HG02840 (cell line): Measurements from ENCODE around the gene DPEP2NB.
"Not testable (repeated sequence)": the region's sequence is repeated elsewhere in the genome, so short reads cannot be mapped to it uniquely, and the experiment has no call there.

Experiments
- ATAC-seq: cut with Tn5 transposase; IDR thresholded peaks from one replicate; pipeline ENCODE4 v1.9.1; 2021; ENCODE audit warnings: mild to moderate bottlenecking, moderate library complexity, moderate number of reproducible peaks; ENCODE audit not compliant: unreplicated experiment, low FRiP score

DPEP2NB gene, protein sequence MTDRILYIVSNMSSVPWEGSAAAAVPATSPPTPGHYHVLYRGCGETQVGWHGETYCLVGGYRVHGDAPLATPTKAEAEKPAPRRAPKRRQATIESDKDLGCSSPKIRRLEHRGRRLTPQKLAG

GRCh38 chr16:68015681-68016080 is at the start of gene DPEP2NB:
Gene DPEP2NB, minus strand, starts transcription at chr16:68015911. Its CDS starts 141 bp downstream, at chr16:68015770.
- no peak for ATAC-seq

- ATAC-seq, result no peak
These were observed 49.2 kb upstream of the DPEP2NB start for GRCh38 chr16:68064791-68065365.

GRCh38 chr16:68062910-68063393 is 47.2 kb upstream of the DPEP2NB start:
- ATAC-seq, result no peak

GRCh38 chr16:68061396-68061795 is 45.7 kb upstream of the DPEP2NB start:
- no peak for ATAC-seq

DNA sequence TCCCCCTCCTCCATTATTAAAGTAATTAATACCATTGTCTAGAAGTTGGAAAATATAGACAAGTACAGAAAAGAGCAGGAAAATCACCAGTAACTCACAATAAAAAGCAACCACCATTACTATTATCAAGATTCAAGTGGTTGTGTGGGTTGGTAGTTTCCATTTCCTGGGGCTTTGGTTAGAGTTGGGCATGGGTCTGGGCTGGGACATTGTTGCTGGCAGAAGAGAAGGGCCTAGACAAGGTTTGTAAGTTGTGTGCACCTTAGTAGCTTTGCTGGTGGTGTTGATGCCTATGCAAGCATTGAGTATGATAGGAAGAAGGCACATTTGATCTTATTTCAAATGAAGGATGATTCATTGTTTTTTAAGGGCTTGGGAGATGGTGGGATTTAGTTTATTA is 44.1 kb upstream of the DPEP2NB start:
- no peak for ATAC-seq

GRCh38 chr16:68055395-68055794 is 39.7 kb upstream of the DPEP2NB start:
- ATAC-seq, result no peak

DNA sequence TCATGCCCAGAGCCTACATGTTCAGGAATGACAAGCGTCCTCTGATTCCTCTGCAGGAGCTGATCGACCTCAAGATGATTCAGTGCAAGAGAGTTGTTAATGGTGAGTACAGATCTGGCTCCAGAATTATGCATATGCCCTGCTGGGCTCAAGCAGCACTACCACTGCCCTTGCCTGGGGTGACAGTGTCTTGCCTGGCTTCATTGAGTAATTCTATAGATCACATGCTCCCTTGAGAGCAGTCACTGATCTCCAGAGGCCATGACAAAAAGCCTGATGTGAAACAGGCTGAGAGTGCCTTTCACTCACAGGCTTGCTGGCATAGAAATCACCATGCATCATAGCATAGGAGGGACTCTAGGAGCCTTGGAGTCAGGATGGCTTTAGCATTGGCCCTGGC is 33.7 kb upstream of the DPEP2NB start:
- no peak for ATAC-seq

GRCh38 chr16:68047987-68048386 is 32.3 kb upstream of the DPEP2NB start:
- ATAC-seq, result no peak

DNA sequence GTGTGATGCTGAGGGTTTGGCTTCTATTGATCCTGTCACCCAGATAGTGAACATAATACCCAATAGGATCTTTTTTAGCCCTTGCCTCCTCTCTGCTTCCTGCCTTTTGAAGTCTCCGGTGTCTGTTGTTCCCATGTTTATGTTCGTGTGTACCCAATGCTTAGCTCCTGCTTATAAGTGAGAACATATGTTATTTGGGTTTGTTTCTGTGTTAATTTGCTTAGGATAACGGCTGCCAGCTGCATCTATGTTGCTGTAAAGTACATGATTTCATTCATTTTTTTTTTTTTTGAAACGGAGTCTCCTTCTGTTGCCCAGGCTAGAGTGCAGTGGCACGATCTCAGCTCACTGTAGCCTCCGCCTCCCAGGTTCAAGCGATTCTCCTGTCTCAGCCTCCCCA is 30.4 kb upstream of the DPEP2NB start:
- ATAC-seq, result no peak

DNA sequence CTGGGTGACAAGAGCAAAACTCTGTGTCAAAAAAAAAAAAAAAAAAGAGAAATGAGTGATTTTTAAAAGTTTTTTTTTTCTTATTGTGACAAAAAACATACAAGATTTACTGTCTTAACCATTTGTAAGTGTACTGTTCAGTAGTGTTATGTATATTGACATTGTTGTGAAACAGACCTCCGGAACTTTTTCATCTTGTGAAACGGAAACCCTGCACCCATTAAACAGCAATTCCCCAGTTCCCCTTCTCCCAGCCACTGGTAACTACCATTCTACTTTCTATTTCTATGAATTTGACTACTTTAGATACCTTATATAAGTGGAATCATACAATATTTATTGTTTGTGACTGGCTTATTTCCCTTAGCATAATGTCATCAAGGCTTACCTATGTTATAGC is 26.1 kb upstream of the DPEP2NB start:
- no peak for ATAC-seq

DNA sequence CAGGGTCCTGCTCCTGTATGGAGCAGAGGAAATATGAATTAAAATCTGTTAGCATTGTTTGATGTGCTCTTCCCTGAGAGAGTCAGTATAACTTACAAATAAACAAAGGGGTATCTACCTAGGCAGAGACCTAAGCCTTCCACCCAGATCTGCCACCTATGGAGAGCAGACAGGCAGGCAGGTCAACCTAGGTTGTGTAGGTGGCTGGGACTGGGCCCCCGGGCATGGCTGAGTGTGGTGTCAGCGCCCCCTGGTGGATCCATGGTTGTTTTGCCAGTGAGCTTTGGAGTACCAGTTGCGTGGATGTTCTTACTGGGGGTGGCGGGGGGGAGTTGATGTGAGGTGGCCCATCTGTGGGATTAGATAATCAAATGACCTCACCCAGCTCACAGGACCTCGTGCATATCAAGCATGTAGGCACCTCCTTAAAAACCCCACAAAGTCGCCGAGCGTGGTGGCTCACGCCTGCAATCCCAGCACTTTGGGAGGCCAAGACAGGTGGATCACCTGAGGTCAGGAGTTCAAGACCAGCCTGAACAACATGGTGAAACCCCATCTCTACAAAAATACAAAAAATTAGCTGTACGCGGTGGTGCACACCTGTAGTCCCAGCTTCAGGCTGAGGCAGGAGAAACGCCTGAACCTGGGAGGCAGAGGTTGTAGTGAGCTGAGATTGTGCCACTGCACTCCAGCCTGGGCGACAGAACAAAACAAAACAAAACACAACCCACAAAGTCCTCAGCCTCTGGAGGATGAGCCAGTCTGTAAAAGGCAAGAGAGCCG is 25.0 kb upstream of the DPEP2NB start:
- no peak for ATAC-seq

DNA sequence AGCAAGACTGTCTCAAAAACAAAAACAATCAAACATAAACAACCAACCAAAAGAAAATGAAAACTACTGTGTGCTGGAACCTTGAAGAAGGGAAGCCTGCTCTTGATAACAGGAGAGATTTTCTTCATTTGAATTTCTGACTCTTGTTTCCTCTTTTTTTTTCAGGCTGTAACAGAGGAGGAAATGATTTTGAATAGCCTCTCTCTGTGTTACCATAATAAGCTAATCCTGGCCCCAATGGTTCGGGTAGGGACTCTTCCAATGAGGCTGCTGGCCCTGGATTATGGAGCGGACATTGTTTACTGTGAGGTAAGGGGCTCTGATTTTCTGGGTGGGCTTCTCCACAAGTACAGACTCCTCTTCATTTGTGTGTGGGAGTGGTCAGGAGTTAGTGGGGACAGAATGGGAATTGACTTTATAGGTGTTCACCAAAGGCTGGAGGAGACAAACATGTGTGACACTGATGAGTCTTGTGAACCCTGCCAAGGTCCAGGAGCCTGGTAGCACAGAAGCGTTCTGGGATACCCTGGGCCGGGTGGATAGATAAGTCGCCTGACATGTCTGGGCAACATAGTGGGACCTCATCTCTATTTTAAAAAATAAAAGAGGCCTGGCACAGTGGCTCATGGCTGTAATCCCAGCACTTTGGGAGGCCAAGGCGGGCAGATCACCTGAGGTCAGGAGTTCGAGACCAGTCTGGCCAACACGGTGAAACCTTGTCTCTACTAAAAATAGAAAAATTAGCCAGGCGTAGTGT is 22.3 kb upstream of the DPEP2NB start:
- ATAC-seq, result no peak

DNA sequence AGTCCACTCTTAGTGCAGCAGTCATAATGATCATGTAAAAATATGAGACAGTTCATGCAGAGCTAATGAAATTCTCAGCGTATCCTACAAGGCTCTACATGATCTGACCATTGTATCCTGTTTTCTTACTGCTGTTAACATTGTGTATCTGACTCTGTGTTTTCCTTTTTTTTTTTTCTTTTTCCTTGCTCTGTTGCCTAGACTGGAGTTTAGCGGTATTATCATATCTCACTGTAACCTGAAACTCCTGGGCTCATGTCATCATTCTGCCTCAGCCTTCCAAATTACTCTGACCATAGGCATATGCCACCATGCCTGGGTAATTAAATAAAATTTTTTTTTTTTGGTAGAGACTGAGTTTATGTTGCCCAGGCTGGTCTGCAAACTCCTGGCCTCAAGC is 19.5 kb upstream of the DPEP2NB start:
- no peak for ATAC-seq

GRCh38 chr16:68033101-68033500 is 17.4 kb upstream of the DPEP2NB start:
- ATAC-seq, result no peak

DNA sequence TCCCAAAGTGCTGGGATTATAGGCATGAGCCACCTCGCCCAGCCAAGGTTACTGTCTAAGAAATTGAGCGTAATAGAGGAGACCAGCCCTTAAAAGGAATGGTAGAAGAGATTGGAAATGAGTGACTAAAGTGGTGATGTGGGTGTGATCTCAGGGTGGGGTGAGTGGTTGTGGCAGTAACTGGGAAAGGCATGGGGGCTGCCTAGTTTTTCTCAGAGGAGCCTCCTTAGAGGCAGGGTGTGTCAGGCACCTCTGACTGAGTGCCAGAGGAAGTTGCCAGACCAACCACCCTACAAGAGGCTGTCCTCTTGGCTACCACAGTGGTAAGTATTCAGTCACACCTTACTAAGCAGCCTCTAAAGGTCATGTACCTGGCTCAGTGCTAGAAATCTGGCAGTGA is 16.2 kb upstream of the DPEP2NB start:
- ATAC-seq, result no peak

DNA sequence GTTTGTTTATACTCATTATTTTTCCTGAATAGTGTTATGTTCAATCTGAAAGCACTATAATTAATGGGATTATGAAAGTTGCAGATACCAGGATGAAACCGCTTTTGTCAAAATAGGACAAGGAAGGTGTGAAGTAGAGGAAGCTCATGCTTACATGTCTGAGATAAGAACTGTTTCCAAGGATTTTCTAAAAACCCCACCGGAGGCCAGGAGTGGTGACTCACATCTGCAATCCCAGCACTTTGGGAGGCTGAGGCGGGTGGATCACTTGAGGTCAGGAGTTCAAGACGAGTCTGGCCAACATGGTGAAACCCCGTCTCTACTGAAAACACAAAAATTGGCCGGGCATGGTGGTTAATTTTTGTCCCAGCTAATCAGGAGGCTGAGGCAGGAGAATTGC is 14.4 kb upstream of the DPEP2NB start:
- ATAC-seq, result not testable (repeated sequence)

GRCh38 chr16:68028996-68029395 is 13.3 kb upstream of the DPEP2NB start:
- no peak for ATAC-seq

DNA sequence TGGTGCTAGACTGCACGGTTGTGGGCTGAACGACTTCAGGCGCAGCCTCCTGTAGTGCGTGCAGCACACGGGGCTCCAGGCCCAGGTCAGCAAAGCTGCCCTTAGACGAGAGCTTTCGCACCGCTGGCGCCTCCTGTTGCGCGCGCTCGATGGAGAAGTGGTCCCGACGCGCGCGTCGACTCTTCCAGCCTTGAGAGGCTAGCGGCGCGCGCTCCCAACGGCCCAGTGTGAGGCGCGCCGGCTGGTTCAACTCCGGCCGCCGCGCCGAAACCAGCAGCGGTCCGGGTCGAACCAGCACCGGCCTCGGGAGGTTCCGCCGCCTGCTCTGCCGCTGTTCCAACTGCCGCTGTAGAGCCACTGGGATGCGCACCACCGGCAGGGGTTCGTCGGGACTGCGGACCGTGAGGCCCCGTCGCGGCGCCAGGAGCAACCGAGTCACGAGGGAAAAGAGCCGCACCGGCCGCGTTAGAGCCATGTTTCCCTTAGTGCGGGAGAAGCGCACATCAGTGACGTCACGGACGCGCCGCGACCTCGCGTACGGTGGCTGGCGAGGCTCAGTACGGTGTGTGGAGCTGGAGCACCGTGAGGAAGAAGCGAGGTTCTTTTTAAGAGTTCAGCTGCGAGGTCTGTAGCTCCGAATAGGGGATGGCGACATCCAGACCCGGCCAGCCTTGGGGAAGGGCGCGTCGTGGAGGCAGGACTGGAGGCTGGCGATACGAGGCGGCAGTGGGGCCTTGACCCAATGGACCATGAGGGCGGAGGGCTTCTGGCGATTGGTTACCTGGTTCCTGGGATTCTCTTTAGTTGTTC is 7.2 kb upstream of the DPEP2NB start, which contains the start of the genes DDX28 and DUS2:
TSS of gene DDX28 (minus strand) at position 505 of the 810 bp plus-strand sequence. CDS start at position 475, 30 bp downstream.
TSS of gene DUS2 (plus strand) at position 557 of the 810 bp plus-strand sequence. CDS start 14,740 bp downstream, outside the sequence.
- peak; percentile 82 for ATAC-seq

DNA sequence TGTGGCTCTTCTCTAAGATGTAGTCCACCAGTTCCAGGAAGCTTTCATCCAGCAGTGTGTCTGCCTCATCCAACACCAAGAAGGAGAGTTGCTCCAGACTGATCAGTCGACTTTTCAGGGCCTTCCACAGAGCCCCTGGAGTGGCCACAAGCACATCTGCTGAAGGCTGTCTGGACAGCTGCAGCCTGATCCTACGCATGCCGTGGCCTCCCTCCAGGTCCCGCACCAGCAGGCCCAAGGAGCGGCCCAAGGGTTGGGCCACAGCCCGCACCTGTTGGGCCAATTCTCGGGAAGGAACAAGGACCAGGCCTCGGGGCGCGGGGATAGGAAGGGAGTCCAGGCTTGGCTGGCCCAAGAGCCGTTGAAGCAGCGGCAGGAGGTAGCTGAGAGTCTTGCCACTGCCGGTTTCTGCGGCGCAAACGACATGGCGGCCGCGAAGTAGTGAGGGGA is 6.6 kb upstream of the DPEP2NB start:
- ATAC-seq, result no peak

DNA sequence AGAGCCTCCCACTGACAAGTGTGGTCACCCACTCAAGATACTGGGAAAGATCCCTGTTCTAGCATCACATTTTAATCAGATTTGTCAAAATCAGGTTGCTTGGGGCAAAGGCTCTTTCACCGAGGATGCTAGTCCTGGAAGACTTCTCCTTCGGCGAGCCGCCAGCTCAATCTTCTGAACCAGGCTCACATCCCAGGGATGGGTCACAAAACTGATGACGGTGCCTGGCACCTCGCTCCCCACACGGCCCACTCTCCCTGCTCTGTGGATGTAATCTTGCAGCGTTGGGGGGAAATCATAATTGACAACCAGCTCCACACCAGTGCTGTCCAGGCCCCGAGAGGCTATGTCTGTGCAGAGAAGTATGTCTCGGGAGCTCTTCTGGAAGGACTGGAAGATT is 5.8 kb upstream of the DPEP2NB start:
- no peak for ATAC-seq
